ENCODE data around the gene XYLT1.
"Not testable (repeated sequence)": the region's sequence is repeated elsewhere in the genome, so short reads cannot be mapped to it uniquely, and the experiment has no call there.

XYLT1 gene

GRCh38 chr16:17423221-17423620, 47.5 kb downstream of the XYLT1 start:
- no peak for DNase-seq

GRCh38 chr16:17420816-17421215, 49.9 kb downstream of the XYLT1 start:
- no peak for DNase-seq

- DNase-seq, result no peak
Measured at GRCh38 chr16:17419266-17419665, 51.5 kb downstream of the XYLT1 start.

- DNase-seq, result no peak
Measured at GRCh38 chr16:17417740-17418139, 53.0 kb downstream of the XYLT1 start.

- DNase-seq, result no peak
Measured at GRCh38 chr16:17416461-17417311, 54.1 kb downstream of the XYLT1 start.

- DNase-seq, result no peak
Measured at GRCh38 chr16:17414916-17415315, 55.8 kb downstream of the XYLT1 start.

- no peak for DNase-seq
Measured at GRCh38 chr16:17414421-17414820, 56.3 kb downstream of the XYLT1 start.

GRCh38 chr16:17413508-17413907, 57.3 kb downstream of the XYLT1 start:
- DNase-seq, result no peak

- DNase-seq, result no peak
Measured at GRCh38 chr16:17412791-17413190, 58.0 kb downstream of the XYLT1 start.

- DNase-seq, result no peak
Measured at GRCh38 chr16:17412221-17412620, 58.5 kb downstream of the XYLT1 start.

- no peak for DNase-seq
Measured at GRCh38 chr16:17411263-17411662, 59.5 kb downstream of the XYLT1 start.

GRCh38 chr16:17410316-17410715, 60.4 kb downstream of the XYLT1 start:
- DNase-seq, result not testable (repeated sequence)

- no peak for DNase-seq
Measured at GRCh38 chr16:17409894-17410293, 60.9 kb downstream of the XYLT1 start.

- no peak for DNase-seq
Measured at GRCh38 chr16:17408955-17409441, 61.8 kb downstream of the XYLT1 start.

- no peak for DNase-seq
Measured at GRCh38 chr16:17408296-17408695, 62.5 kb downstream of the XYLT1 start.

GRCh38 chr16:17407321-17407720, 63.4 kb downstream of the XYLT1 start:
- no peak for DNase-seq

GRCh38 chr16:17404941-17405689, 65.6 kb downstream of the XYLT1 start:
- no peak for DNase-seq

- DNase-seq, result no peak
Measured at GRCh38 chr16:17403859-17404545, 66.8 kb downstream of the XYLT1 start.

- no peak for DNase-seq
Measured at GRCh38 chr16:17403156-17403809, 67.5 kb downstream of the XYLT1 start.

GRCh38 chr16:17397499-17397891, 73.3 kb downstream of the XYLT1 start:
- peak; percentile 86 for DNase-seq

- peak; percentile 65 for DNase-seq
Measured at GRCh38 chr16:17396762-17397498, 73.8 kb downstream of the XYLT1 start.

GRCh38 chr16:17395849-17396480, 74.8 kb downstream of the XYLT1 start:
- no peak for DNase-seq
